ENCODE measurements around the gene CDCA3.
"Not testable (repeated sequence)": the region's sequence is repeated elsewhere in the genome, so short reads cannot be mapped to it uniquely, and the experiment has no call there.

GRCh38 chr12:6888794-6889193 lies 37.7 kb upstream of the CDCA3 start:
- TF ChIP-seq POLR2AphosphoS5, CTCF, POLR2A, EP300 (IDR thresholded peaks at IDR 0.05): not testable (repeated sequence)

All from upper lobe of left lung (tissue), 4 donors.